ENCODE measurements around the gene COMMD3. TPM values are rescaled to one million over a fixed set of nuclear protein-coding genes. Genes with fewer than 3 reads are reported as not detected.

Gene COMMD3
- total RNA-seq, 6 experiments from 2014 or later, result 23.2 to 39.0 (median 32.0) TPM

GRCh38 chr10:22365644-22366434, 49.7 kb downstream of the COMMD3 start:
- Histone ChIP-seq H3K27ac (no peak overlapping the region), H3K36me3 (no peaks in the 10 kb centered on the region), H3K9me3 (no peaks in the 10 kb centered on the region), H3K4me3 (no peak overlapping the region), H3K4me1 (no peaks in the 10 kb centered on the region), H3K27me3 (peaks cover 0 to 4% of the 10 kb centered on the region in 2 donors)
- TF ChIP-seq CTCF (IDR thresholded peaks at IDR 0.05) (no peak), POLR2A (IDR thresholded peaks at IDR 0.05) (no peak)
- no peak for ATAC-seq
- WGBS (ENCODE audit: insufficient coverage, low coverage, low lambda C conversion rate, missing lambda C conversion rate), result 67% methylated on average over 4 of the region's 4 CpGs
- intact Hi-C loops (cut with DNase I), result no loop called here
- DNase-seq, result no peak

- H3K27me3 ChIP-seq, result peaks cover 0 to 4% of the 10 kb centered on the region in 2 donors
- no peaks in the 10 kb centered on the region for H3K4me1 ChIP-seq
- H3K36me3 ChIP-seq, result no peaks in the 10 kb centered on the region
- intact Hi-C loops (cut with DNase I), result no loop called here
- H3K9me3 ChIP-seq, result no peaks in the 10 kb centered on the region
- TF ChIP-seq POLR2A (IDR thresholded peaks at IDR 0.05) (no peak), CTCF (IDR thresholded peaks at IDR 0.05) (no peak)
- no peak for DNase-seq
- H3K27ac ChIP-seq, result no peak overlapping the region
- ATAC-seq, result no peak
- H3K4me3 ChIP-seq, result no peak overlapping the region
Observed at GRCh38 chr10:22366435-22366703, 50.2 kb downstream of the COMMD3 start.

GRCh38 chr10:22366771-22367170, 50.6 kb downstream of the COMMD3 start:
- intact Hi-C loops (cut with DNase I), result no loop called here
- Histone ChIP-seq H3K27me3 (peaks cover 0 to 4% of the 10 kb centered on the region in 2 donors), H3K36me3 (no peaks in the 10 kb centered on the region), H3K4me3 (no peak overlapping the region), H3K27ac (no peak overlapping the region), H3K4me1 (no peaks in the 10 kb centered on the region), H3K9me3 (no peaks in the 10 kb centered on the region)
- WGBS (ENCODE audit: insufficient coverage, low coverage, low lambda C conversion rate, missing lambda C conversion rate), result 38% methylated on average over 2 of the region's 2 CpGs
- TF ChIP-seq CTCF (IDR thresholded peaks at IDR 0.05), result no peak
- no peak for TF ChIP-seq POLR2A (IDR thresholded peaks at IDR 0.05)
- ATAC-seq (no peak), DNase-seq (no peak)

GRCh38 chr10:22367471-22367870, 51.3 kb downstream of the COMMD3 start:
- TF ChIP-seq CTCF (IDR thresholded peaks at IDR 0.05) (no peak), POLR2A (IDR thresholded peaks at IDR 0.05) (no peak)
- intact Hi-C loops (cut with DNase I), result no loop called here
- 67% methylated on average over 1 of the region's 1 CpG for WGBS (ENCODE audit: insufficient coverage, low coverage, low lambda C conversion rate, missing lambda C conversion rate)

More at GRCh38 chr10:22367471-22367870, 51.3 kb downstream of the COMMD3 start:
- Histone ChIP-seq H3K27ac (no peak overlapping the region), H3K9me3 (no peaks in the 10 kb centered on the region), H3K36me3 (no peaks in the 10 kb centered on the region), H3K4me3 (no peak overlapping the region), H3K4me1 (no peaks in the 10 kb centered on the region), H3K27me3 (peaks cover 0 to 4% of the 10 kb centered on the region in 2 donors)
- ATAC-seq, result no peak
- no peak for DNase-seq

Measured in right lobe of liver (tissue), 6 donors.